Central memory CD8-positive, alpha-beta T cell (primary cell): Measurements from ENCODE around the gene CYGB.

Experiments
- ATAC-seq: fragments of 150-1000 bp; cut with Tn5 transposase; replicated peaks from 2 replicates; pipeline ENCODE4 v1.10.0; 2022; ENCODE audit warnings: mild to moderate bottlenecking, moderate FRiP score, moderate number of reproducible peaks; ENCODE audit not compliant: poor library complexity, severe bottlenecking; ENCODE audit errors: extremely low read depth
- DNase-seq, 2 donors: peaks; one replicate each; pipeline ENCODE4 v3.0.0; 2021; ENCODE audit warnings: low spot score in 2 of 2
- H3K27ac Mint-ChIP-seq: one replicate; pipeline ENCODE4 v1.8.0; 2022; ENCODE audit warnings: low read depth, mild to moderate bottlenecking, moderate library complexity, mixed read lengths
- H3K27me3 Mint-ChIP-seq: one replicate; pipeline ENCODE4 v1.8.0; 2022; ENCODE audit warnings: mixed read lengths
- H3K36me3 Mint-ChIP-seq: one replicate; pipeline ENCODE4 v1.8.0; 2022; ENCODE audit warnings: mild to moderate bottlenecking, moderate library complexity, mixed read lengths; ENCODE audit not compliant: insufficient read depth
- H3K4me1 Mint-ChIP-seq: one replicate; pipeline ENCODE4 v1.8.0; 2022; ENCODE audit warnings: mixed read lengths
- H3K4me3 Mint-ChIP-seq: one replicate; pipeline ENCODE4 v1.8.0; 2022; ENCODE audit warnings: mild to moderate bottlenecking, moderate library complexity, mixed read lengths
- H3K9me3 Mint-ChIP-seq: one replicate; pipeline ENCODE4 v1.8.0; 2022; ENCODE audit warnings: mixed read lengths

The CYGB gene

GRCh38 chr17:76537578-76538280, at the start of gene CYGB:
Gene CYGB (minus strand): TSS chr17:76537709. CDS start chr17:76537542, 167 bp downstream.
- H3K27ac Mint-ChIP-seq: no peak within 1 kb of the TSS
- H3K9me3 Mint-ChIP-seq: no peaks in the 10 kb centered on the region
- no peak for DNase-seq
- no peak within 1 kb of the TSS for H3K4me3 Mint-ChIP-seq
- no peaks in the 10 kb centered on the region for H3K4me1 Mint-ChIP-seq
- no peaks in the 10 kb centered on the region for H3K36me3 Mint-ChIP-seq
- H3K27me3 Mint-ChIP-seq: peaks cover 58% of the 10 kb centered on the region
- no peak for ATAC-seq

- H3K9me3 Mint-ChIP-seq: no peaks in the 10 kb centered on the region
These were observed 49.4 kb upstream of the CYGB start for GRCh38 chr17:76586741-76587487.

GRCh38 chr17:76585649-76586593, 48.4 kb upstream of the CYGB start, which contains the start of gene ST6GALNAC2:
Gene ST6GALNAC2 (minus strand): TSS chr17:76585860. CDS start chr17:76585808, 52 bp downstream.
- peak; percentile 33 to 39 for DNase-seq
- Mint-ChIP-seq H3K27ac (no peak within 1 kb of the TSS), H3K36me3 (no peaks in the 10 kb centered on the region), H3K4me1 (peaks cover 10% of the 10 kb centered on the region), H3K4me3 (peak within 1 kb of the TSS; percentile 74), H3K9me3 (no peaks in the 10 kb centered on the region), H3K27me3 (peaks cover 39% of the 10 kb centered on the region)
- ATAC-seq: peak; percentile 82

More at GRCh38 chr17:76586741-76587487, 49.4 kb upstream of the CYGB start:
- peaks cover 10% of the 10 kb centered on the region for H3K4me1 Mint-ChIP-seq
- no peaks in the 10 kb centered on the region for H3K36me3 Mint-ChIP-seq
- H3K4me3 Mint-ChIP-seq: peak overlapping the region; percentile 74
- H3K27ac Mint-ChIP-seq: no peak overlapping the region
- peaks cover 39% of the 10 kb centered on the region for H3K27me3 Mint-ChIP-seq
- ATAC-seq: no peak
- DNase-seq: no peak

GRCh38 chr17:76585033-76585648, 47.6 kb upstream of the CYGB start:
- H3K27ac Mint-ChIP-seq: no peak overlapping the region
- no peaks in the 10 kb centered on the region for H3K9me3 Mint-ChIP-seq
- H3K4me1 Mint-ChIP-seq: peaks cover 10% of the 10 kb centered on the region
- H3K4me3 Mint-ChIP-seq: peak overlapping the region; percentile 74
- ATAC-seq: no peak
- peaks cover 37% of the 10 kb centered on the region for H3K27me3 Mint-ChIP-seq
- no peaks in the 10 kb centered on the region for H3K36me3 Mint-ChIP-seq
- DNase-seq: no peak

GRCh38 chr17:76584427-76585032, 47.0 kb upstream of the CYGB start:
- H3K27ac Mint-ChIP-seq: no peak overlapping the region
- ATAC-seq: no peak
- H3K9me3 Mint-ChIP-seq: no peaks in the 10 kb centered on the region
- H3K27me3 Mint-ChIP-seq: peaks cover 31% of the 10 kb centered on the region
- no peak for DNase-seq
- H3K4me1 Mint-ChIP-seq: peaks cover 10% of the 10 kb centered on the region
- no peaks in the 10 kb centered on the region for H3K36me3 Mint-ChIP-seq
- peak overlapping the region; percentile 74 for H3K4me3 Mint-ChIP-seq

- H3K27me3 Mint-ChIP-seq: peaks cover 12% of the 10 kb centered on the region
- no peak overlapping the region for H3K4me3 Mint-ChIP-seq
- no peak for DNase-seq
- no peaks in the 10 kb centered on the region for H3K36me3 Mint-ChIP-seq
- no peak overlapping the region for H3K27ac Mint-ChIP-seq
- no peaks in the 10 kb centered on the region for H3K9me3 Mint-ChIP-seq
- peaks cover 10% of the 10 kb centered on the region for H3K4me1 Mint-ChIP-seq
- no peak for ATAC-seq
These were observed 45.2 kb upstream of the CYGB start for GRCh38 chr17:76582660-76583059.

GRCh38 chr17:76581515-76581914, 44.0 kb upstream of the CYGB start:
- H3K27me3 Mint-ChIP-seq: peaks cover under 1% of the 10 kb centered on the region
- H3K9me3 Mint-ChIP-seq: no peaks in the 10 kb centered on the region
- H3K36me3 Mint-ChIP-seq: no peaks in the 10 kb centered on the region
- DNase-seq: no peak
- ATAC-seq: no peak
- peaks cover 6% of the 10 kb centered on the region for H3K4me1 Mint-ChIP-seq
- H3K4me3 Mint-ChIP-seq: no peak overlapping the region
- no peak overlapping the region for H3K27ac Mint-ChIP-seq

- no peak overlapping the region for H3K4me3 Mint-ChIP-seq
- no peak for ATAC-seq
- no peaks in the 10 kb centered on the region for H3K9me3 Mint-ChIP-seq
- no peaks in the 10 kb centered on the region for H3K36me3 Mint-ChIP-seq
- no peaks in the 10 kb centered on the region for H3K27me3 Mint-ChIP-seq
- no peak for DNase-seq
- no peaks in the 10 kb centered on the region for H3K4me1 Mint-ChIP-seq
- no peak overlapping the region for H3K27ac Mint-ChIP-seq
These were observed 41.8 kb upstream of the CYGB start for GRCh38 chr17:76579281-76579680.

GRCh38 chr17:76578376-76578775, 40.9 kb upstream of the CYGB start:
- DNase-seq: no peak

GRCh38 chr17:76577876-76578275, 40.4 kb upstream of the CYGB start:
- Mint-ChIP-seq H3K4me1 (no peaks in the 10 kb centered on the region), H3K27me3 (no peaks in the 10 kb centered on the region)
- no peak for DNase-seq

More at GRCh38 chr17:76578376-76578775, 40.9 kb upstream of the CYGB start:
- no peaks in the 10 kb centered on the region for H3K9me3 Mint-ChIP-seq
- H3K36me3 Mint-ChIP-seq: no peaks in the 10 kb centered on the region
- H3K27ac Mint-ChIP-seq: no peak overlapping the region
- no peak for ATAC-seq
- no peaks in the 10 kb centered on the region for H3K27me3 Mint-ChIP-seq
- H3K4me1 Mint-ChIP-seq: no peaks in the 10 kb centered on the region
- H3K4me3 Mint-ChIP-seq: no peak overlapping the region

GRCh38 chr17:76576189-76576588, 38.7 kb upstream of the CYGB start:
- no peak overlapping the region for H3K27ac Mint-ChIP-seq
- H3K27me3 Mint-ChIP-seq: no peaks in the 10 kb centered on the region
- no peaks in the 10 kb centered on the region for H3K9me3 Mint-ChIP-seq
- H3K4me3 Mint-ChIP-seq: no peak overlapping the region
- ATAC-seq (no peak), DNase-seq (no peak)
- no peaks in the 10 kb centered on the region for H3K4me1 Mint-ChIP-seq
- no peaks in the 10 kb centered on the region for H3K36me3 Mint-ChIP-seq

More at GRCh38 chr17:76577876-76578275, 40.4 kb upstream of the CYGB start:
- Mint-ChIP-seq H3K27ac (no peak overlapping the region), H3K4me3 (no peak overlapping the region), H3K9me3 (no peaks in the 10 kb centered on the region), H3K36me3 (no peaks in the 10 kb centered on the region)
- ATAC-seq: no peak
